Activated CD8-positive, alpha-beta memory T cell treated with anti-CD3 and anti-CD28 coated beads, Interleukin-2, amount 10 ng/mL, durations not matched to agents 7 days and 5 days (primary cell): ENCODE results near the gene ADAMTS13. TPM values are rescaled to one million over a fixed set of nuclear protein-coding genes. Genes with fewer than 3 reads are reported as not detected.

Experiments
- ATAC-seq: fragments of 150-1000 bp; cut with Tn5 transposase; one replicate; pipeline ENCODE4 v1.10.0; 2021; ENCODE audit warnings: moderate library complexity
- CTCF ChIA-PET: fragments of 350-600 bp; sonication (Branson Sonifier 250); formaldehyde crosslinking; loops from one replicate; lab custom pipeline; 2021; ENCODE audit warnings: antibody characterized with exemption; lab: Charles Lee
- DNase-seq: peaks from one replicate; pipeline ENCODE4 v3.0.0-alpha.2; 2020
- H3K27ac Mint-ChIP-seq: one replicate; pipeline ENCODE4 v1.8.0; 2021; ENCODE audit warnings: mild to moderate bottlenecking, mixed read lengths
- H3K27me3 Mint-ChIP-seq: one replicate; pipeline ENCODE4 v1.8.0; 2021; ENCODE audit warnings: mixed read lengths
- H3K36me3 Mint-ChIP-seq: one replicate; pipeline ENCODE4 v1.8.0; 2021; ENCODE audit warnings: mild to moderate bottlenecking, mixed read lengths
- H3K4me1 Mint-ChIP-seq: one replicate; pipeline ENCODE4 v1.8.0; 2021; ENCODE audit warnings: mixed read lengths
- H3K4me3 Mint-ChIP-seq: one replicate; pipeline ENCODE4 v1.8.0; 2021; ENCODE audit warnings: mild to moderate bottlenecking, moderate library complexity, mixed read lengths
- H3K9me3 Mint-ChIP-seq: one replicate; pipeline ENCODE4 v1.8.0; 2022; ENCODE audit warnings: low read depth, mixed read lengths
- total RNA-seq, 2 experiments: library from RNA; stranded (reverse); gene quantifications; one replicate each; pipeline ENCODE4 v1.2.3, GENCODE V29; 2021

ADAMTS13 gene
- total RNA-seq, 2 experiments from 2014 or later: 2.6 to 2.7 TPM

- Mint-ChIP-seq H3K4me1 (peaks cover 17% of the 10 kb centered on the region), H3K27me3 (no peaks in the 10 kb centered on the region)
- ATAC-seq: no peak
These were observed 53.3 kb downstream of the ADAMTS13 start for GRCh38 chr9:133475292-133476012.

GRCh38 chr9:133476036-133476931, 54.1 kb downstream of the ADAMTS13 start:
- ATAC-seq: no peak
- no peaks in the 10 kb centered on the region for H3K36me3 Mint-ChIP-seq
- no peaks in the 10 kb centered on the region for H3K9me3 Mint-ChIP-seq
- no peak overlapping the region for H3K4me3 Mint-ChIP-seq
- DNase-seq: no peak
- H3K27me3 Mint-ChIP-seq: no peaks in the 10 kb centered on the region
- peaks cover 17% of the 10 kb centered on the region for H3K4me1 Mint-ChIP-seq
- CTCF ChIA-PET: interaction anchor here (0.9 kb wide), 1 partner anchor 10 kb away, joined by 3 read pairs; no protein-coding TSS in a partner anchor
- H3K27ac Mint-ChIP-seq: no peak overlapping the region

More at GRCh38 chr9:133475292-133476012, 53.3 kb downstream of the ADAMTS13 start:
- H3K36me3 Mint-ChIP-seq: no peaks in the 10 kb centered on the region
- no peak for DNase-seq
- no peaks in the 10 kb centered on the region for H3K9me3 Mint-ChIP-seq
- CTCF ChIA-PET: interaction anchor here (0.9 kb wide), 1 partner anchor 11 kb away, joined by 3 read pairs; no protein-coding TSS in a partner anchor
- no peak overlapping the region for H3K27ac Mint-ChIP-seq
- no peak overlapping the region for H3K4me3 Mint-ChIP-seq

- ATAC-seq (no peak), DNase-seq (no peak)
- Mint-ChIP-seq H3K36me3 (no peaks in the 10 kb centered on the region), H3K4me1 (peaks cover 17% of the 10 kb centered on the region), H3K27me3 (no peaks in the 10 kb centered on the region), H3K9me3 (no peaks in the 10 kb centered on the region), H3K27ac (no peak overlapping the region), H3K4me3 (no peak overlapping the region)
- CTCF ChIA-PET: no interaction called here
These were observed 54.8 kb downstream of the ADAMTS13 start for GRCh38 chr9:133476941-133477340.

- Mint-ChIP-seq H3K9me3 (no peaks in the 10 kb centered on the region), H3K36me3 (no peaks in the 10 kb centered on the region), H3K4me1 (peaks cover 17% of the 10 kb centered on the region), H3K4me3 (no peak overlapping the region), H3K27me3 (no peaks in the 10 kb centered on the region), H3K27ac (no peak overlapping the region)
- ATAC-seq (no peak), DNase-seq (no peak)
- CTCF ChIA-PET: no interaction called here
These were observed 55.3 kb downstream of the ADAMTS13 start for GRCh38 chr9:133477461-133477860.

GRCh38 chr9:133477992-133478850, 56.1 kb downstream of the ADAMTS13 start:
- peak overlapping the region; percentile 73 for H3K27ac Mint-ChIP-seq
- peak; percentile 55 for DNase-seq
- ATAC-seq: no peak
- H3K9me3 Mint-ChIP-seq: no peaks in the 10 kb centered on the region
- H3K36me3 Mint-ChIP-seq: no peaks in the 10 kb centered on the region
- H3K4me1 Mint-ChIP-seq: peaks cover 17% of the 10 kb centered on the region
- peak overlapping the region; percentile 66 for H3K4me3 Mint-ChIP-seq
- CTCF ChIA-PET: interaction anchor here (0.8 to 1.5 kb wide), 7 partner anchors 16 to 329 kb away, joined by 3 to 6 read pairs (median 3); no protein-coding TSS in a partner anchor
- no peaks in the 10 kb centered on the region for H3K27me3 Mint-ChIP-seq

- H3K36me3 Mint-ChIP-seq: no peaks in the 10 kb centered on the region
- peak within 1 kb of the TSS; percentile 66 for H3K4me3 Mint-ChIP-seq
- CTCF ChIA-PET: interaction anchor here (0.8 to 2.2 kb wide), 12 partner anchors 17 to 330 kb away, joined by 3 to 6 read pairs (median 3); no protein-coding TSS in a partner anchor
- peak within 1 kb of the TSS; percentile 73 for H3K27ac Mint-ChIP-seq
- ATAC-seq (peak; percentile 99), DNase-seq (peak; percentile 90)
- peaks cover 16% of the 10 kb centered on the region for H3K4me1 Mint-ChIP-seq
- no peaks in the 10 kb centered on the region for H3K27me3 Mint-ChIP-seq
- H3K9me3 Mint-ChIP-seq: no peaks in the 10 kb centered on the region
These were observed 56.9 kb downstream of the ADAMTS13 start, which contains the start of gene SLC2A6 for GRCh38 chr9:133478851-133479711. Gene SLC2A6 (minus strand): TSS chr9:133479099. CDS start chr9:133479059, 40 bp downstream.

- no peak overlapping the region for H3K27ac Mint-ChIP-seq
- CTCF ChIA-PET: interaction anchor here (1.2 to 2.1 kb wide), 3 partner anchors 132 to 303 kb away, joined by 3 to 10 read pairs (median 4); no protein-coding TSS in a partner anchor
- peaks cover 13% of the 10 kb centered on the region for H3K4me1 Mint-ChIP-seq
- no peak overlapping the region for H3K4me3 Mint-ChIP-seq
- H3K9me3 Mint-ChIP-seq: no peaks in the 10 kb centered on the region
- H3K27me3 Mint-ChIP-seq: no peaks in the 10 kb centered on the region
- DNase-seq (no peak), ATAC-seq (no peak)
- no peaks in the 10 kb centered on the region for H3K36me3 Mint-ChIP-seq
These were observed 61.4 kb downstream of the ADAMTS13 start for GRCh38 chr9:133483611-133484010.

- peaks cover 7% of the 10 kb centered on the region for H3K4me1 Mint-ChIP-seq
- H3K27ac Mint-ChIP-seq: no peak overlapping the region
- H3K9me3 Mint-ChIP-seq: no peaks in the 10 kb centered on the region
- ATAC-seq (no peak), DNase-seq (no peak)
- no peaks in the 10 kb centered on the region for H3K36me3 Mint-ChIP-seq
- H3K4me3 Mint-ChIP-seq: no peak overlapping the region
- CTCF ChIA-PET: interaction anchor here (0.6 to 2.9 kb wide), 10 partner anchors 11 to 463 kb away, joined by 3 to 10 read pairs (median 4); partner anchors contain the start of genes SURF1 and SURF2
- H3K27me3 Mint-ChIP-seq: peaks cover 5% of the 10 kb centered on the region
These were observed 62.7 kb downstream of the ADAMTS13 start for GRCh38 chr9:133484671-133485437.

GRCh38 chr9:133485531-133486260, 63.5 kb downstream of the ADAMTS13 start:
- no peak for DNase-seq
- Mint-ChIP-seq H3K36me3 (no peaks in the 10 kb centered on the region), H3K9me3 (no peaks in the 10 kb centered on the region), H3K4me1 (peaks cover 6% of the 10 kb centered on the region), H3K27me3 (peaks cover 5% of the 10 kb centered on the region), H3K27ac (no peak overlapping the region), H3K4me3 (no peak overlapping the region)
- CTCF ChIA-PET: interaction anchor here (0.7 to 4.8 kb wide), 20 partner anchors 10 to 464 kb away, joined by 3 to 52 read pairs (median 4); partner anchors contain the start of genes REXO4, STKLD1, SURF1 and SURF2
- peak; percentile 57 for ATAC-seq

GRCh38 chr9:133487331-133487725, 65.2 kb downstream of the ADAMTS13 start:
- H3K4me3 Mint-ChIP-seq: no peak overlapping the region
- ATAC-seq: no peak
- CTCF ChIA-PET: interaction anchor here (1.1 to 4.8 kb wide), 11 partner anchors 9 to 306 kb away, joined by 3 to 52 read pairs (median 6); partner anchors contain the start of genes CACFD1, REXO4 and STKLD1

More at GRCh38 chr9:133487331-133487725, 65.2 kb downstream of the ADAMTS13 start:
- Mint-ChIP-seq H3K4me1 (peaks cover 6% of the 10 kb centered on the region), H3K9me3 (no peaks in the 10 kb centered on the region), H3K27ac (no peak overlapping the region), H3K27me3 (peaks cover 5% of the 10 kb centered on the region), H3K36me3 (no peaks in the 10 kb centered on the region)
- DNase-seq: no peak
